T47D (cell line): Measurements from ENCODE around the gene SLC38A10.
A peak's percentile ranks its signal among the peaks of the same experiment; 100 is the strongest.

Source experiments
- DNase-seq, 2 experiments: peaks; one replicate each; pipeline versions ENCODE4 v3.0.0 to v3.0.0-alpha.2; 2011 to 2012; ENCODE audit warnings: low read depth in 1 of 2, low spot score in 1 of 2
- JUND ChIP-seq: IDR thresholded peaks from 2 replicates; pipeline ENCODE4 v1.6.1; 2012; ENCODE audit warnings: low read depth
- in situ Hi-C: cut with HindIII; loops from 2 replicates; pipeline ENCODE4 v1.10.0; 2016; ENCODE audit warnings: low sequenced_read_pairs, low pct_unique_long_range_greater_than_20kb

Gene SLC38A10

GRCh38 chr17:81328489-81328888, 33.4 kb upstream of the SLC38A10 start:
- no peak for TF ChIP-seq JUND
- DNase-seq, result no peak
- in situ Hi-C loops, result no loop called here

- no peak for TF ChIP-seq JUND
- in situ Hi-C loops, result no loop called here
- DNase-seq, result no peak
These were observed 30.7 kb upstream of the SLC38A10 start for GRCh38 chr17:81325714-81326358.

- in situ Hi-C loops, result no loop called here
- TF ChIP-seq JUND, result no peak
- DNase-seq, result no peak
These were observed 30.0 kb upstream of the SLC38A10 start for GRCh38 chr17:81324851-81325713.

GRCh38 chr17:81324177-81324850, 29.2 kb upstream of the SLC38A10 start:
- in situ Hi-C loops, result no loop called here
- no peak for TF ChIP-seq JUND
- no peak for DNase-seq

GRCh38 chr17:81323411-81323868, 28.3 kb upstream of the SLC38A10 start:
- in situ Hi-C loops, result no loop called here
- no peak for TF ChIP-seq JUND
- no peak for DNase-seq

GRCh38 chr17:81323083-81323369, 27.9 kb upstream of the SLC38A10 start:
- no peak for TF ChIP-seq JUND
- in situ Hi-C loops, result no loop called here
- no peak for DNase-seq

- DNase-seq, result peak in 1 of 2 experiments; percentile 62
- in situ Hi-C loops, result no loop called here
- TF ChIP-seq JUND, result no peak
These were observed 27.4 kb upstream of the SLC38A10 start for GRCh38 chr17:81322271-81323082.

- no peak for DNase-seq
- TF ChIP-seq JUND, result no peak
- in situ Hi-C loops, result no loop called here
These were observed 23.0 kb upstream of the SLC38A10 start for GRCh38 chr17:81317961-81318605.

GRCh38 chr17:81317530-81317821, 22.4 kb upstream of the SLC38A10 start:
- in situ Hi-C loops, result no loop called here
- no peak for TF ChIP-seq JUND

GRCh38 chr17:81315885-81316391, 20.8 kb upstream of the SLC38A10 start:
- in situ Hi-C loops, result no loop called here
- no peak for DNase-seq
- no peak for TF ChIP-seq JUND

More at GRCh38 chr17:81317530-81317821, 22.4 kb upstream of the SLC38A10 start:
- no peak for DNase-seq

- no peak for TF ChIP-seq JUND
- no peak for DNase-seq
- in situ Hi-C loops, result no loop called here
These were observed 20.2 kb upstream of the SLC38A10 start for GRCh38 chr17:81315129-81315884.
